ENCODE data around the gene TMEM8B. TPM values are rescaled to one million over a fixed set of nuclear protein-coding genes. Genes with fewer than 3 reads are reported as not detected.
"Not testable (repeated sequence)": the region's sequence is repeated elsewhere in the genome, so short reads cannot be mapped to it uniquely, and the experiment has no call there.

Gene TMEM8B
- total RNA-seq, 6 experiments from 2014 or later, result 8.7 to 15.2 (median 12.0) TPM

GRCh38 chr9:35882996-35883395 is 54.0 kb downstream of the TMEM8B start:
- Mint-ChIP-seq H3K4me3 (no peak overlapping the region), H3K27me3 (ENCODE audit: insufficient read depth) (peaks cover 7% of the 10 kb centered on the region), H3K36me3 (ENCODE audit: low read depth) (no peaks in the 10 kb centered on the region), H3K4me1 (ENCODE audit: low read depth) (peaks cover 13% of the 10 kb centered on the region), H3K27ac (no peak overlapping the region), H3K9me3 (no peaks in the 10 kb centered on the region)
- TF ChIP-seq CTCF (IDR thresholded peaks at IDR 0.05), result no peak
- DNase-seq, result no peak

GRCh38 chr9:35884908-35885307 is 55.9 kb downstream of the TMEM8B start:
- not testable (repeated sequence) for H3K9me3 Mint-ChIP-seq; H3K36me3 Mint-ChIP-seq (ENCODE audit: low read depth); H3K27me3 Mint-ChIP-seq (ENCODE audit: insufficient read depth); DNase-seq; H3K4me3 Mint-ChIP-seq; H3K27ac Mint-ChIP-seq
- peaks cover 13% of the 10 kb centered on the region for H3K4me1 Mint-ChIP-seq (ENCODE audit: low read depth)

- TF ChIP-seq CTCF (IDR thresholded peaks at IDR 0.05), result no peak
- no peak overlapping the region for H3K27ac Mint-ChIP-seq
- H3K36me3 Mint-ChIP-seq (ENCODE audit: low read depth), result no peaks in the 10 kb centered on the region
- peaks cover 11% of the 10 kb centered on the region for H3K27me3 Mint-ChIP-seq (ENCODE audit: insufficient read depth)
- no peak for DNase-seq
- H3K9me3 Mint-ChIP-seq, result no peaks in the 10 kb centered on the region
- no peaks in the 10 kb centered on the region for H3K4me1 Mint-ChIP-seq (ENCODE audit: low read depth)
- H3K4me3 Mint-ChIP-seq, result no peak overlapping the region
Measured at GRCh38 chr9:35891646-35892045, 62.6 kb downstream of the TMEM8B start.

- no peaks in the 10 kb centered on the region for H3K9me3 Mint-ChIP-seq
- no peaks in the 10 kb centered on the region for H3K4me1 Mint-ChIP-seq (ENCODE audit: low read depth)
- no peak overlapping the region for H3K27ac Mint-ChIP-seq
- H3K27me3 Mint-ChIP-seq (ENCODE audit: insufficient read depth), result peaks cover 11% of the 10 kb centered on the region
- H3K4me3 Mint-ChIP-seq, result no peak overlapping the region
- no peak for DNase-seq
- TF ChIP-seq CTCF (IDR thresholded peaks at IDR 0.05), result no peak
- no peaks in the 10 kb centered on the region for H3K36me3 Mint-ChIP-seq (ENCODE audit: low read depth)
Measured at GRCh38 chr9:35892051-35892450, 63.0 kb downstream of the TMEM8B start.

- Mint-ChIP-seq H3K9me3 (no peaks in the 10 kb centered on the region), H3K27me3 (ENCODE audit: insufficient read depth) (peaks cover 9% of the 10 kb centered on the region), H3K36me3 (ENCODE audit: low read depth) (no peaks in the 10 kb centered on the region), H3K4me3 (no peak overlapping the region), H3K4me1 (ENCODE audit: low read depth) (no peaks in the 10 kb centered on the region), H3K27ac (no peak overlapping the region)
- DNase-seq, result no peak
- no peak for TF ChIP-seq CTCF (IDR thresholded peaks at IDR 0.05)
Measured at GRCh38 chr9:35896570-35896969, 67.5 kb downstream of the TMEM8B start.

GRCh38 chr9:35897376-35898099 is 68.5 kb downstream of the TMEM8B start:
- H3K27me3 Mint-ChIP-seq (ENCODE audit: insufficient read depth); H3K27ac Mint-ChIP-seq; H3K9me3 Mint-ChIP-seq; H3K4me1 Mint-ChIP-seq (ENCODE audit: low read depth); H3K36me3 Mint-ChIP-seq (ENCODE audit: low read depth); H3K4me3 Mint-ChIP-seq; DNase-seq: not testable (repeated sequence)
